Hematopoietic multipotent progenitor cell treated with erythropoietin and hydrocortisone succinate and interleukin-3 and kit ligand, for 17 days (in vitro differentiated cells): Measurements from ENCODE around the gene TRIM54.
"Not testable (repeated sequence)": the region's sequence is repeated elsewhere in the genome, so short reads cannot be mapped to it uniquely, and the experiment has no call there.

Experiments used
- DNase-seq: peaks from one replicate; pipeline ENCODE4 v3.0.0-alpha.2; 2015; ENCODE audit warnings: low spot score

Gene TRIM54

GRCh38 chr2:27284996-27285395, 2.8 kb downstream of the TRIM54 start:
- no peak for DNase-seq

GRCh38 chr2:27285481-27285880, 3.3 kb downstream of the TRIM54 start:
- DNase-seq, result no peak

GRCh38 chr2:27288610-27289009, 6.4 kb downstream of the TRIM54 start:
- no peak for DNase-seq

- no peak for DNase-seq
Observed at GRCh38 chr2:27290549-27290948, 8.3 kb downstream of the TRIM54 start.

- no peak for DNase-seq
Observed at GRCh38 chr2:27291865-27292264, 9.6 kb downstream of the TRIM54 start.

- DNase-seq, result no peak
Observed at GRCh38 chr2:27294928-27295327, 12.7 kb downstream of the TRIM54 start.

GRCh38 chr2:27296481-27296880, 14.3 kb downstream of the TRIM54 start:
- no peak for DNase-seq

GRCh38 chr2:27297195-27297594, 15.0 kb downstream of the TRIM54 start:
- DNase-seq, result no peak

- DNase-seq, result no peak
Observed at GRCh38 chr2:27298391-27299080, 16.3 kb downstream of the TRIM54 start.

- DNase-seq, result not testable (repeated sequence)
Observed at GRCh38 chr2:27300606-27301005, 18.4 kb downstream of the TRIM54 start.

GRCh38 chr2:27303093-27304025, 21.1 kb downstream of the TRIM54 start:
- peak; percentile 73 for DNase-seq

GRCh38 chr2:27304488-27305240, 22.4 kb downstream of the TRIM54 start:
- no peak for DNase-seq

- no peak for DNase-seq
Observed at GRCh38 chr2:27305516-27305915, 23.3 kb downstream of the TRIM54 start.

- DNase-seq, result no peak
Observed at GRCh38 chr2:27306136-27306535, 23.9 kb downstream of the TRIM54 start.

GRCh38 chr2:27306573-27307286, 24.5 kb downstream of the TRIM54 start:
- DNase-seq, result no peak

GRCh38 chr2:27307287-27307544, 25.0 kb downstream of the TRIM54 start:
- DNase-seq, result no peak

GRCh38 chr2:27307545-27308358, 25.5 kb downstream of the TRIM54 start:
- no peak for DNase-seq

GRCh38 chr2:27308359-27308881, 26.2 kb downstream of the TRIM54 start, which contains the start of gene UCN:
TSS of gene UCN (minus strand) at chr2:27308445. CDS start at chr2:27307895, 550 bp downstream.
- DNase-seq, result no peak

- DNase-seq, result no peak
Observed at GRCh38 chr2:27309651-27310050, 27.4 kb downstream of the TRIM54 start.

GRCh38 chr2:27312152-27312551, 29.9 kb downstream of the TRIM54 start:
- DNase-seq, result no peak
